Right forelimb (tissue), 1 donor: ENCODE measurements around the gene KIF18B.

ENCODE experiments used
- DNase-seq: peaks from one replicate; pipeline ENCODE4 v3.0.0-alpha.2; 2018

KIF18B gene

DNA sequence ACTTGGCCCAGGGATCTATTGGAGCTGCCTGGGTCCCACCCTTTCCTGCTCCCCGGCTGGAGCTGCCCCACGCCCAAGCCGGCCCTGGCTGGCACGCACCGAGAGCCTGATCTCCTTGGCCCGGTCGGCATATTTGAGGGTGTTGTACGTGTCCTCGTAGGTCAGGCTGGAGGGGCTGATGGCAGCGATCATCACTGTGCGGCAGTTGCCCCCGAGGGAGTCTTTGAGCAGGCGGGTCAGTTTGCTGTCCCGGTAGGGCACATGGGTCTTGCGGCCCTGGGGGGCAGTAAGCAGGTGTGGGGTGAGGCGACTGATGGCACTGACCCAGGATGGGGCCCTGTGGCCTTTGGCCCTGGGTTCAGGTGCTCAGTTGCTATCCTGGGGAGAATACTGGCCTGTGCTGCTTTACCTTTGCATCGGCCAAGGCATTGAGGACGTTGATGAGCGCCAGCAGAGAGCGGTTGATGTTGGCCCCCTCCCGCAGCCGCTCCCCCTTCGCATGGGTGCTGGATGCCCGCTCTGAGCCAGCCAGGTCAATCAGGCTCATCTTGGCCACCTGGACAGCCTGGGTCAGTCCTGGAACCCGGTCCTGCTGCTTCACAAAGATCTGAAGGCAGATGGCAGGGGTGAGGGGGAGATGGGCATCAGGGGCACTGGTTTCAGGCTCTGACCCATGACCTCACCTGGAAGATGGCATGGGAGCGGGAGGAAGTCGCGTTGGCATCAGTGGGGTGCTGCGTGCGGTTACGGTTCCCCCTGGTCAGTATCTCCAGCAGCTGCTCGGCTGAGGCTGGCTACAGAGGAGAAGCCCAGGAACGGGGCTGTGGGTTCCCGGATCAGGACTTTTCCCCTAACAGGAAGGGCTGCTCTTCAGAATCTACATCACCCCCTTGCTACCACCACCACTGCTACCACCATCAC lies 13.5 kb downstream of the KIF18B start:
- no peak for DNase-seq

DNA sequence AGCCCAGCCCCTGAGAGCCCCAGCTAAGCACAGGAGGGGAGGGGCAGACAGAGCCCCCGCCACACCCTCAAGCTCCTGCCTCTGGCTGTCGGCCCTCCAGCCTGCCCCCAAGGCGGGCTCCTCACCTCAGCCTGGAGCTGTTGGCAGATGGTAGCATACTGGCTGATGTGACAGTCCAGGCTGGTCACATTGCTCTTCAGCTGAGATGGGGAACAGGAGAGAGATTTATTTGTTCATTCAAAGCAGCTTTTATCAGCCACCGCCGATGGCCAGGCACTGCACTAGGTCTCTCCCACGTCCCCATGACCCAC lies 14.8 kb downstream of the KIF18B start:
- DNase-seq: no peak

- DNase-seq: no peak
Observed at GRCh38 chr17:44932096-44932786, 15.3 kb downstream of the KIF18B start.

GRCh38 chr17:44931376-44931775 lies 16.2 kb downstream of the KIF18B start:
- DNase-seq: peak; percentile 12

GRCh38 chr17:44930667-44931066 lies 16.9 kb downstream of the KIF18B start:
- no peak for DNase-seq

DNA sequence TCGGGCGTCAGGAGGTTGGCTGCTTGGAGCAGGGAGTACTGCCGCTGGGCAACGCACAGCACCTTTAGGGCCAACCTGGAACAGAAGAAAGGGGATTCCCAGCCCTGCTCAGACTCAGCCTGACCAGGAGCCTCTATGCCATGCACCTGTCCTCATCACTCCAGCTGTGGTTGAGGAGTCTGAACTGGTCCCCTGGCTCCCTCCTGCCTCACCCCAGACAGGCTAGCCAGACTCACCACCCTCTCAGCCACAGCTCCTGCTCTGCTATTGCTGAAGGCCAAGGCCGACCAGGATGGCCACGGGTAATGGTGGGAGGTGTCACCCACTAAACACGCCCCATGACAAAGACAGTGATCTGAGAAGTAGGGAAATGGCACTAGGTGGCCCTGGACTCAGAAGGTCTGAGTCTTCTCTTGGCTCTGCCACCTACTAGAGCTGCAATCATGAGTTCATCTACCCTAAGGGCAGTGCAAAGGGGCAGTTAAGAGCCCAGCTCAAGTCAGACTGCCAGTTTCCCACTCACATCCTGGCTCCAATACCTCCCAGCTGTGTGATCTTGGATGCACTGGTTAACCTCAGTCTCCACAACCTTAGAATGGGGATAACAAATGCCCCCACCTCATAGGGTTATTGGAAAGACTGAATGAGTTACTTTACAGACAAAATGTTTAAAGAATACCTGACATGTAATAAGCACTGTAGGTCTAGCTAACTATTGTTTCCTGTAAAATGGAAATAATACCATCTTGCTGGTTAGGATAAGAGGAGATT lies 18.4 kb downstream of the KIF18B start:
- DNase-seq: peak; percentile 22

- peak; percentile 11 for DNase-seq
Observed at GRCh38 chr17:44928136-44928535, 19.4 kb downstream of the KIF18B start.

- peak; percentile 35 for DNase-seq
Observed at GRCh38 chr17:44927696-44928095, 19.9 kb downstream of the KIF18B start.

- peak; percentile 38 for DNase-seq
Observed at GRCh38 chr17:44926821-44927525, 20.6 kb downstream of the KIF18B start.

- DNase-seq: peak; percentile 37
Observed at GRCh38 chr17:44925731-44926697, 21.6 kb downstream of the KIF18B start.

GRCh38 chr17:44924107-44924544 lies 23.4 kb downstream of the KIF18B start:
- peak; percentile 27 for DNase-seq

- DNase-seq: peak; percentile 38
Observed at GRCh38 chr17:44922746-44923470, 24.7 kb downstream of the KIF18B start.

DNA sequence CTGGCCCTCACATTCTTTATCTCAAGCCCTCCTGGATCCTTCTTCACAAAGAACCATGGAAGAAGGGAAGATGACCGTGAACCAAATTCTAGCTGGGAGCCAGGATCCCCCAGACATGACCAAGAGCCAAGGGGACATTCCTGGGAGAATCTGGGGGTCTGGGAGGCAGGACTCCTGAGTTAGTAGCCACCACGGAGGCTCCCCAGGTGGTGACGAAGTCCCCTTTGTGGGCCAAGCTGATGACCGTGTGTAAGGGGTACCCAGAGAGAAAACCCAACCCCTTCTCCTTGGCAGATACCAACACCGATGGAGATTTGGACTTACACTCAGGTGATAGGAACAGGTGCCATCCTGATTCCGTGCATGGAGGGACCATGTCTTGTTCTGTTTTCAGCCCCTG lies 25.4 kb downstream of the KIF18B start:
- peak; percentile 5 for DNase-seq

GRCh38 chr17:44921122-44921882 lies 26.3 kb downstream of the KIF18B start:
- peak; percentile 47 for DNase-seq

DNA sequence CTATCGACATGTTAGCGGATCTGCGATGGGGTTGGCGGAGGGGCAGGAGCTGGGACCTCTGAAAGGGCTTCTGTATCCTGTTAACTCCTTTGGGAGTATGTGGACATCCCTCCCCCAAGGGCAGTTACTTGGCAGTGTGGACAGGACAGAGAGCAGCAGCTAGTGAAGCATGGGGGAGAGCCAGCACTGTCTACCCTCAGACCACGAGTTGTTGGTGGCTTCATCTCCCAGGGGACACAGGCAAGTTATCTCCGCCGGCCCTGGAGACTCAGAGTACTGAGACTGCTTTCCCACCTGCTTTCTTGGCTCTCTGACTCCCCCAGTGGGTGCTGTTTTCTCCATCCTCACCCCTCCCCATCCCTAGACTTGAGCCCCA lies 27.0 kb downstream of the KIF18B start:
- peak; percentile 31 for DNase-seq

DNA sequence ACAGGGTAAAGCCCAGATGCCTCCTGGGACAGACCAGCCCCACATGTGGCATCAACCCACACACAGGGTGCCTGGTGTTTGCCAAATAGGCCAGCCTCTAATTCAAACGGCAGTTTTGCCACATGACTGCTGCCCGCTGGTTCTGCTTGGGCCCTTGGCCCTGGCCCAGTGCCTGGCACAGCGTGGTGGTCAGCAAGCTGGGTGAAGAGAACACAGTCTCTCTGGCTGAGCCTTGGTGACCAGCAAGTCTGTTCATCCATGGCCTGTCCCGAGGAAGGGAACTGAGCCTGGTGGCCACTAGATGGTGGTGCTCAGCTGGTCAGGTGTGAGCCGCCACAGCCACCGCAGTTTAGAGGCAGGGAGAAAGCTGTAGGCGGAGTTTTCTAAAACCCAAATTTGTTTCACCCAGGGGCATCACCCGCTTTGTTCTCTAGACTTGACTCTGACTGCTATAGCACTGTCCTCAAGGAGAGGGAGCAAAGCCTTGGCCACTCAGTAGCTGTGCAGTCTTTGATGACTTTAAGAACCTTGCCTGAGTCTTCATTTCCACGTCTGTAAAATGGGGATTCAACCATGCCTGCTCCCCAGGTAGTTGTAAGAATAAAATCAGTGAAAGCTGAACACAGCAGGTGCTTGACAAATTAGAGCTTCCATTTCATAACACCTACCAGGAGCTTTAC lies 27.5 kb downstream of the KIF18B start:
- peak; percentile 85 for DNase-seq

GRCh38 chr17:44919411-44919810 lies 28.2 kb downstream of the KIF18B start:
- no peak for DNase-seq

GRCh38 chr17:44918006-44918405 lies 29.6 kb downstream of the KIF18B start:
- DNase-seq: peak; percentile 13

GRCh38 chr17:44917456-44917855 lies 30.1 kb downstream of the KIF18B start:
- DNase-seq: peak; percentile 34
